ENCODE results near the gene ATP5F1A. TPM values are rescaled to one million over a fixed set of nuclear protein-coding genes. Genes with fewer than 3 reads are reported as not detected.

The ATP5F1A gene
- total RNA-seq, 1 experiment from 2014 or later, result 639 TPM

GRCh38 chr18:46047369-46047768 is 50.7 kb downstream of the ATP5F1A start:
- peak; percentile 51 for DNase-seq (ENCODE audit: low read depth)

DNA sequence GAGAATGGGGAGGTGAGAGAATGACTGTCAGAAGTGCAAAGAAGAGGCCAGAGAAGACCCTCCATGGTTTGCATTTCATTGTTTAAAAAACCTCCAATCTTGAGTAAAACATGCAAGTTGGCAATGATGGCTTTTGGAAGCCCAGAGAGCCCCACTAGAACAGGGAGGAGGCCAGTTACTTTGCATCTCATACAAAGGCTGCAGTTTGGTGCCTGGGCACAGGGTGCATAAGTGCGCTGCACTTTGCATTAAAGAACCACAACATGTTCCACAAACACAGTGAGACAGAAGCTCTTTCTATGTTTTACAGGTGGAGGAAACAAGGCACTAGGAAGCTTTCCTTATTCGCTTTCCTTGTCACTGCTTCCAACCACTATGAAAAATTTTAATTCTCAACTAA is 51.4 kb downstream of the ATP5F1A start:
- no peak for DNase-seq (ENCODE audit: low read depth)

GRCh38 chr18:46046126-46046525 is 52.0 kb downstream of the ATP5F1A start:
- DNase-seq (ENCODE audit: low read depth), result no peak

- DNase-seq (ENCODE audit: low read depth), result peak; percentile 60
Measured at GRCh38 chr18:46042571-46043123, 55.4 kb downstream of the ATP5F1A start.

GRCh38 chr18:46040747-46041104 is 57.4 kb downstream of the ATP5F1A start:
- no peak for DNase-seq (ENCODE audit: low read depth)

DNA sequence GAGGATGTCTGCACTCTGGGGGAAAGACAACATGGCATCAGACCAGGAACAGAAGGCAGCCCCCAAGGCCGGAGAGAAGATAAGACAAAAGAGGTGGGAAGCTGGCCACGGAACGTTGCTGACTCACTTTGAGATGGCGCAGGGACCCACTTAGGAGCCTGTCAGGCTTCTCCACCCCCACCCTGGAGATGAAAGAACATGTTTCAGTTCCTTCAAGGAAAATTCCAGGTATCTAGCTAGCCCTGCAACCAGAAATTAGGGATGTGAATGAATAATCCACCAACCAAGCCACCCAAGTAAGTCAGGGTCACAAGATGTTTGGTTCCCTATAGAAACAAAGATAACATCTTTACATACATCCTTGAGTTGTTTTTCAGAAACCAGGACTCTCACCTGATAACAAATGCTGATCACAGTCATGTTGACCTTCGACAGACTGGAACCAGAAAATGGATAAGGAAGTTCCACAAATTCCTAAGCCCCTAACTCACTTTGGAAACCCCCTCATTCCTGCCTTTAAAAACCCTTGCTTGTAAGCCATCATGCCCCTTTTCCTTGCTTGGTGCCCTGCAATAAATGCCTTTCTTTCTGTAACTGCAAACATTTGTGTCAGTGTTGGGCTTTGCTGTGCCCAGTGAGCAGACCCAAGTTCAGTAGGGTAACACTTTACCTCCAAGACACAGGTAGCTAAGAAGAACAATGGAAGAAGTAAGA is 57.9 kb downstream of the ATP5F1A start:
- DNase-seq (ENCODE audit: low read depth), result no peak

GRCh38 chr18:46037512-46038305 is 60.4 kb downstream of the ATP5F1A start:
- DNase-seq (ENCODE audit: low read depth), result no peak

DNA sequence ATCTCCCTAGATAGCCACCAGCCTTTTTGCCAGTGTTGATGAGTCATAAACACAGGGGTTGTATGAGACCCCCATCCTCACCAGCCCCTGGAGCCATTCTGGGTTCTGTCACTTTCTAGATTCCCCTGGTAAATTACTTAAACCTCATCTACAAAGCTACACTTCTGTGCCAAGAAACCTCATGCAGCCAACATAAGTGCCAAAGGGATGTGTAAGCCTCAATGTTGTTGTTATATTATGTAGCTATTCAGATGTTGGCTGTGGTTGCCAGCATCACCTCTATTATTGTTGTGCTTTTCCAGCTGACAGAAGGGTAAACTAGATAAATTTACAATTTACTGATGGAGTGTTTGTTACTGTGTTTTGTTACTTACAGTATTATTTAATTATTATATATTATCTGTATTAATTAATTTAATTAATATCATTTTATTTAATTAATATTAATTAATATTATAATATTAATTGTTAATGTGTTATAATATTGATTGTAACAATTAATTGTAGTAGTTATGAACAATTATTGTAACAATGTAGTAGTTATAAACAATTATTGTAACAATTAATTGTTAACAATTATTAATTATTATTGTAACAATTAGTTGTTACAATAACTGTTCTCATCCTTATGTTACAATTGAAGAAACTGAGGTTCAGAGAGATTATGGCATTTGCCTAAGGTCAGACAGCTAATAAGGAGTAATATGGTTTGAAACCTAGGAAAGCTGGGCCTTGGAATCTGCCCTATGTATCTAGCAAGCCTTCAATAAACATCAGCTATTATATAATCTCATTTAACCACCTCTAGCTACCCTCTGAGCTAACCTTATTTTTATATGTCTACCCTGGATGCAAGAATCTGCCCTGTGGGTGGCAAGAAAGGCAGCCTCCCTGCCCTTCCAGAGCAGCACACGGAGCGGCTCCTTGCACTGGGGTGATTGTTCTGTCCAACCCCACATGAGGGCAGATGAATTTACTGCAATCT is 62.1 kb downstream of the ATP5F1A start:
- peak; percentile 67 for DNase-seq (ENCODE audit: low read depth)

DNA sequence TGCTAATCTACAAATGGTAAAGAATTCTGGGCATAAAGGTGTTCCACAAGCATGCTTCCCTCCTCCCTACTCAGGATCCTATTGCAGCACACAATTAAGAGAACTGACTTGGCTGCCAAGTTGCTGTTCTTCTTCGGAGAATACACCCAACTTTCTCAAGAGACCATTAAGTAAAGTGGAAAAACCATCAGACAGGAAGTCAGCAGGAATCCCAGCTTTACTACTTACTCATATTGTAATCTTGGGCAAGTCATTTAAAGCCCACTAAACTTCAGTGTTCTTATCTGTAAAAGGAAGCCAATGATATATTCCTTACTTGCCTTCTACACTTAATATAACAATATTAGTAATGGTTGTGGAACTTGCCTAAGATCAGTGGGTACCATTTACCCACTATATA is 63.9 kb downstream of the ATP5F1A start:
- no peak for DNase-seq (ENCODE audit: low read depth)

- DNase-seq (ENCODE audit: low read depth), result no peak
Measured at GRCh38 chr18:46031741-46032140, 66.4 kb downstream of the ATP5F1A start.

Other genes starting within 250 kb of the ATP5F1A start
- 15.9 and 29.0 TPM in 2 replicates for gene EPG5, start 131.0 kb downstream of the ATP5F1A start, total RNA-seq (2014; rRNA removed; shearing (Covaris generic))
- 0.76 and 1.3 TPM in 2 replicates for gene PSTPIP2, start 26.0 kb downstream of the ATP5F1A start, total RNA-seq (2014; rRNA removed; shearing (Covaris generic))
- 185 and 299 TPM in 2 replicates for gene HAUS1, start 6.1 kb upstream of the ATP5F1A start, total RNA-seq (2014; rRNA removed; shearing (Covaris generic))

All from M059J (cell line).